Ramos (cell line): ENCODE results near the gene CDH2.

Source experiments
- in situ Hi-C: fragments of 300-500 bp; cut with MboI; formaldehyde crosslinking; loops from one replicate; pipeline ENCODE4 v1.14.3; 2022; ENCODE audit warnings: low sequenced_read_pairs; ENCODE audit not compliant: unreplicated experiment

The CDH2 gene

GRCh38 chr18:28176948-28177827 lies at the start of gene CDH2:
TSS of gene CDH2 (minus strand) at chr18:28177130. CDS start at chr18:28177022, 108 bp downstream.
- in situ Hi-C loops = no loop called here

GRCh38 chr18:28212060-28212459 lies 35.1 kb upstream of the CDH2 start:
- in situ Hi-C loops = no loop called here

- in situ Hi-C loops = no loop called here
Measured at GRCh38 chr18:28208712-28209265, 31.9 kb upstream of the CDH2 start.

GRCh38 chr18:28208268-28208667 lies 31.3 kb upstream of the CDH2 start:
- in situ Hi-C loops = no loop called here

- in situ Hi-C loops = no loop called here
Measured at GRCh38 chr18:28204154-28204553, 27.2 kb upstream of the CDH2 start.

GRCh38 chr18:28201056-28201455 lies 24.1 kb upstream of the CDH2 start:
- in situ Hi-C loops = no loop called here

GRCh38 chr18:28198620-28199019 lies 21.7 kb upstream of the CDH2 start:
- in situ Hi-C loops = no loop called here

GRCh38 chr18:28193177-28193778 lies 16.3 kb upstream of the CDH2 start:
- in situ Hi-C loops = no loop called here

GRCh38 chr18:28189400-28190239 lies 12.7 kb upstream of the CDH2 start:
- in situ Hi-C loops = no loop called here

GRCh38 chr18:28185121-28185520 lies 8.2 kb upstream of the CDH2 start:
- in situ Hi-C loops = no loop called here

GRCh38 chr18:28183418-28184078 lies 6.6 kb upstream of the CDH2 start:
- in situ Hi-C loops = no loop called here

GRCh38 chr18:28181616-28182015 lies 4.7 kb upstream of the CDH2 start:
- in situ Hi-C loops = no loop called here

GRCh38 chr18:28178720-28179119 lies 1.8 kb upstream of the CDH2 start:
- in situ Hi-C loops = no loop called here

GRCh38 chr18:28177828-28178635 lies 1.1 kb upstream of the CDH2 start:
- in situ Hi-C loops = no loop called here

GRCh38 chr18:28176698-28176947 lies 307 bp downstream of the CDH2 start:
- in situ Hi-C loops = no loop called here

- in situ Hi-C loops = no loop called here
Measured at GRCh38 chr18:28175930-28176697, 816 bp downstream of the CDH2 start.

GRCh38 chr18:28175150-28175929 lies 1.6 kb downstream of the CDH2 start:
- in situ Hi-C loops = no loop called here
